ENCODE data around the gene TRIM21. TPM values are rescaled to one million over a fixed set of nuclear protein-coding genes. Genes with fewer than 3 reads are reported as not detected.

The TRIM21 gene
- total and polyA plus RNA-seq, 9 of the 15 experiments (the other 6 are each of a cell fraction or from before 2014, with no cell fraction given), result 9.2 to 21.1 (median 10.8) TPM

GRCh38 chr11:4393209-4393857 lies at the start of gene TRIM21 (continued):
- TF ChIP-seq RUNX1 (IDR thresholded peaks at IDR 0.05; ENCODE audit: low read depth) (no peak), TEAD4 (IDR thresholded peaks at IDR 0.05; ENCODE audit: low read length) (no peak), TEAD4 (CRISPR knock-in tag; IDR thresholded peaks at IDR 0.05; ENCODE audit: borderline replicate concordance) (no peak), BRD9 (IDR thresholded peaks at IDR 0.05; ENCODE audit: low read depth, partially characterized antibody) (no peak), MIER1 (IDR thresholded peaks at IDR 0.05; ENCODE audit: low read depth) (no peak), ZNF184 (CRISPR knock-in tag; IDR thresholded peaks at IDR 0.05) (no peak), FOXK1 (CRISPR knock-in tag; IDR thresholded peaks at IDR 0.05; ENCODE audit: borderline replicate concordance) (no peak), PRDM10 (IDR thresholded peaks at IDR 0.05; ENCODE audit: partially characterized antibody) (no peak), HCFC1 (IDR thresholded peaks at IDR 0.05; ENCODE audit: low read depth, low read length) (0 out of 2 replicates have a peak, but pooled peaks have one; percentile 3), RBM25 (IDR thresholded peaks at IDR 0.05; ENCODE audit: low read depth, low read length, severe bottlenecking) (no peak), NFE2 (IDR thresholded peaks at IDR 0.05; ENCODE audit: low read depth) (no peak), TFAM (CRISPR knock-in tag; conservative IDR thresholded peaks at IDR 0.05) (no peak), MTA1 (IDR thresholded peaks at IDR 0.05; ENCODE audit: borderline replicate concordance) (no peak), HMGN3 (IDR thresholded peaks at IDR 0.05; ENCODE audit: borderline replicate concordance, extremely low read depth, insufficient read length, low read depth, low read length) (no peak), NR2C1 (IDR thresholded peaks at IDR 0.05) (no peak), NR2C1 (tag; IDR thresholded peaks at IDR 0.05) (no peak), RFX1 (IDR thresholded peaks at IDR 0.05) (no peak), ARID3A (IDR thresholded peaks at IDR 0.05; ENCODE audit: borderline replicate concordance, low read depth, low read length) (no peak)
